NCI-H526 (cell line): ENCODE measurements around the gene CPLX3.

ENCODE experiments used
- DNase-seq, 2 experiments: peaks; one replicate each; lab custom pipeline; 2025; lab: John Stamatoyannopoulos, UW

Gene CPLX3

GRCh38 chr15:74873036-74873755 is 46.8 kb downstream of the CPLX3 start, which contains the start of gene SCAMP2:
Gene SCAMP2 (minus strand): TSS chr15:74873365. CDS start chr15:74873255, 110 bp downstream.
- peak; percentile 93 to 95 for DNase-seq

GRCh38 chr15:74873756-74874424 is 47.5 kb downstream of the CPLX3 start:
- DNase-seq, result peak in 1 of 2 experiments; percentile 59

GRCh38 chr15:74878273-74878672 is 51.8 kb downstream of the CPLX3 start:
- no peak for DNase-seq
